Left colon (tissue), 2 donors: Measurements from ENCODE around the gene REP15. TPM values are rescaled to one million over a fixed set of nuclear protein-coding genes. Genes with fewer than 3 reads are reported as not detected.
A peak's percentile ranks its signal among the peaks of the same experiment; 100 is the strongest.
"Not testable (repeated sequence)": the region's sequence is repeated elsewhere in the genome, so short reads cannot be mapped to it uniquely, and the experiment has no call there.

Experiments
- ATAC-seq: fragments of 200-7000 bp; cut with Tn5 transposase; one replicate; pipeline ENCODE4 v1.9.1; 2020; ENCODE audit warnings: mild to moderate bottlenecking, moderate library complexity
- DNase-seq, 2 donors: peaks; one replicate each; pipeline ENCODE4 v3.0.0-alpha.2; 2020
- intact Hi-C, 2 donors: fragments of 100-400 bp; cut with DNase I in 1 of 2; cut with micrococcal nuclease in 1 of 2; formaldehyde crosslinking; loops; one replicate each; pipeline versions ENCODE4 v1.11.2 to v1.14.0; 2022; cut with DNase I, micrococcal nuclease
- long read RNA-seq: library from polyadenylated mRNA; unstranded; transcript quantifications from one replicate; pipeline ENCODE4 v2.0.0, GENCODE V29; 2021
- total RNA-seq, 2 donors: library from RNA; stranded (reverse); fragmentation: NEBNext Ultra II Directional; extraction: Animal tissue kit (Norgen Biotek cat#: 25700); gene quantifications; one replicate each; pipeline ENCODE4 v1.2.1, GENCODE V29; 2021
- donor health status: DM: no; HTN: no; CAD: no.
- donor health status: DM: yes; HTN: yes; CAD: no.

The REP15 gene, protein sequence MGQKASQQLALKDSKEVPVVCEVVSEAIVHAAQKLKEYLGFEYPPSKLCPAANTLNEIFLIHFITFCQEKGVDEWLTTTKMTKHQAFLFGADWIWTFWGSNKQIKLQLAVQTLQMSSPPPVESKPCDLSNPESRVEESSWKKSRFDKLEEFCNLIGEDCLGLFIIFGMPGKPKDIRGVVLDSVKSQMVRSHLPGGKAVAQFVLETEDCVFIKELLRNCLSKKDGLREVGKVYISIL
- 10 to 100 TPM; 53.9 to 59.1 TPM for total RNA-seq
- long read RNA-seq, transcript REP15-201 (1 exons, 1,078 nt): major isoform, 18 of 18 reads
- long read RNA-seq, partial matches to known transcripts: 0 of 18 reads
- long read RNA-seq, other reads (novel, unspliced or antisense): 0 of 18 reads

DNA sequence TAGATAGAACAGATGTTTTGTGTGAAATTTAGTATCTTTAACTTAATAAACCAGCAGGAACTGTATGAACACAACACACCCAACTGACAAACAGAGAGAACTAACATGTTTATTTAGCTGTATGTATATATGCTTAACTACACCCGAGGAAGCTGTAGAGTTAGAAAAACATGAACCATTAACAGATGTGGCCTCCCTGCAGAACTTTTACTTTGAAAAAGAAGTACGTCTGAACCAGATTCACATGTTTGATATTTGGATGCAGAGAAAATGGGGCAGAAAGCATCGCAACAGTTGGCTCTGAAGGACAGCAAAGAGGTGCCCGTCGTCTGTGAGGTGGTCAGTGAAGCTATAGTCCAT lies at the start of gene REP15:
Gene REP15, plus strand, starts transcription at position 155 of the 360 bp plus-strand sequence. Its CDS starts 116 bp downstream, at position 271.
- ATAC-seq: peak; percentile 91
- no peak for DNase-seq
- intact Hi-C loops: no loop called here

- no peak for ATAC-seq
- DNase-seq: no peak
- intact Hi-C loops: loop anchor here in 1 of 2 donors (5.0 kb wide), 1 partner anchor 213 kb away; no protein-coding TSS in a partner anchor
Observed at GRCh38 chr12:27650011-27650410, 46.2 kb upstream of the REP15 start.

GRCh38 chr12:27651201-27651600 lies 45.0 kb upstream of the REP15 start:
- DNase-seq: no peak
- intact Hi-C loops: loop anchor here in 1 of 2 donors (5.0 kb wide), 1 partner anchor 214 kb away; no protein-coding TSS in a partner anchor
- no peak for ATAC-seq

GRCh38 chr12:27652174-27652763 lies 44.0 kb upstream of the REP15 start:
- peak; percentile 75 for ATAC-seq
- peak in 1 of 2 donors; percentile 9 for DNase-seq
- intact Hi-C loops: loop anchor here in 1 of 2 donors (5.0 kb wide), 1 partner anchor 215 kb away; no protein-coding TSS in a partner anchor

GRCh38 chr12:27653661-27654060 lies 42.6 kb upstream of the REP15 start:
- DNase-seq (no peak), ATAC-seq (no peak)
- intact Hi-C loops: loop anchor here in 1 of 2 donors (5.0 kb wide), 1 partner anchor 216 kb away; no protein-coding TSS in a partner anchor

DNA sequence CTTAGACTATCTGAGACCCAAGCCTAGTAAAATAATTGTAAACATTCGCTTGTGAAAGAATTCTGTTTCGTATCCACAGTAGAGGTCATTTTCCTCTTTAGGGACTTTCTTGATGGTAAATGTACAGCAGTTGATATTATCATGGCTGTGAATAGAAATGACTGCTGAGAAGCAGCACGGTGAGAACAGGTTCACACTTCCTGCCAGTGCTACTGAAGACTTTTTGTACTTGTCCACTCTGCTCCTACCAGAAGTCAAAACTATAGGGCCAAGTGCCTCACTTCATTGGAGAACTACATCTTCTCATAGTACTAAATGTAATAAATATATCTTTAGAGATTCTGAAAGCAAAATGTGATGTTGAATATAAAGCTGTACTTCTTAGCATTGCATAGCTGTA lies 40.8 kb upstream of the REP15 start:
- intact Hi-C loops, ATAC-seq, DNase-seq: not testable (repeated sequence)

DNA sequence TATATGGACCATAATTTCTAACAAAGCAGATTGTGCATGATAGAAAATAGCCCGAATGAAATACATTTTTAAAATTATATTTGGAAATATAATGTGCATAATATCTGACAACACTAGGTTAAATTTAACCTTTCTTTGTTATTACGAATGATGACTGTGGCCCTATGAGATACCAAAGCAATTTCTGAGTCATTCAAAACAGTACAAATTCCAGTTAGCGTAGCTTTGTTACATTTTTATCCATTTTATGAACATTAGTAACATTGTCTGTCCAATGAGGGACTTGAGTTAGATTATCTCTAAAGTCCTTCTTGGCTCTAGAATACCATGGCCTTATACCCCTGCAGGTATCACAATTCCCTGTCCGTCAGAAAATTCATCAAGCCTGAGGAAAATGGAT lies 39.0 kb upstream of the REP15 start:
- ATAC-seq: no peak
- intact Hi-C loops: no loop called here
- DNase-seq: no peak

DNA sequence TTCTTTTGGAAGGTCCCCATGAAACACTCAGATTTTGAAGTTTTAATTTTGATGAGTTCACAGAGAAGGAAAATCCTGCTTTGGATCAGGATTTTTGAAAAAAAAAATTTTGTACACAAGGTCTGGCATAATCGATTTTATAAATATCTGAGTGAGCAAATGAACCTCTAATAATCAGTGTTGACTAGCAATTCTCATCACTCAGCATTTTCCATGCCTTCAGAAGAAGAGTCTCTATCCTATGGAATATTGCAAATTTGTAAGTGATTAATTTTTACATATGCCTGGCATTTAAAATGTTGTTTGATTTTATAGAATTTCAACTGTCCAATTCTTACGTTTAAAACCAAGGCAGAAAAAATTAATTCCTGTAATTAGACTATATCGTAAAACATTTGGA lies 30.5 kb upstream of the REP15 start:
- intact Hi-C loops: no loop called here
- DNase-seq (no peak), ATAC-seq (no peak)

DNA sequence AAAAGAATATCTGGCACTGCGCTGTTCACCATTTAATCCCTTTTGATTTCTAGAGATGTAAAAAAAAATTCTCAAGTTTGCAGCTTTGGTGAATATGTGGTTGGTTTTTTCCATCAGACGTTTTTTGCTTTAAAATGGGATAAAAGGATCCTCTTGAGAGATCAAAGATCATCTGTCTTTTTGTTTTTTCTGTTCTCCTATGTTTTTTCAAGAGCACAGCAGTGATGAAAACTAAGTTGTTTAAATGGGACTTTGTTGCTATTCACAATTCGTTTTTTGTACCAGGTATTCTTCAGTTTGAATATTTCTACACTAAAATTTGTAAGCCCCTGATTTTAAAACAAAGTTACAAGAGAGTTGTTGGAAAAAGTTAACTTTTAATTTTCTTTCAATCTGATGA lies 29.7 kb upstream of the REP15 start:
- intact Hi-C loops: no loop called here
- DNase-seq: no peak
- ATAC-seq: no peak

DNA sequence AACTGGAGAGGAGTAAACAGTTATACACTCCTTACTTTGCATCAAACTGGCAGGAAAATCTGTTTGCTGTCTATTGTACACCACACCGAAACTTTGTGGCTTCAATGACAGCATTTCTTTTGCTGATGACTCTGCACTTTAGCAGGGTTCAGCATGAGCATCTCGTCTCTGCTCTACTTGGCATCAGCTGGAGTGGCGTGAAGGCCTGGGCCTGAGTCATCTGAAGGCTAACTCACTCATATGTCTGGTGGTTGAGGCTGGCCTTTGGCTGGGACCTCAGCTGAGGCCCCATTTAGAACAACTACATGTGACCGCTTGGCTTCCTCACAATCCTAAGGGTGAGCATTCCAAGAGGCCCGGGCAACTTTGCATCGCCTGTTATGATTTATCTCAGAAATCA lies 28.7 kb upstream of the REP15 start:
- DNase-seq (no peak), ATAC-seq (no peak)
- intact Hi-C loops: no loop called here

GRCh38 chr12:27672051-27672450 lies 24.2 kb upstream of the REP15 start:
- no peak for DNase-seq
- ATAC-seq: no peak
- intact Hi-C loops: no loop called here

- DNase-seq (no peak), ATAC-seq (no peak)
- intact Hi-C loops: no loop called here
Observed at GRCh38 chr12:27672643-27673042, 23.6 kb upstream of the REP15 start.

- intact Hi-C loops: no loop called here
- DNase-seq: no peak
- ATAC-seq: no peak
Observed at GRCh38 chr12:27673101-27673718, 23.0 kb upstream of the REP15 start.

GRCh38 chr12:27674989-27675388 lies 21.3 kb upstream of the REP15 start:
- DNase-seq: no peak
- intact Hi-C loops: no loop called here
- ATAC-seq: no peak

- intact Hi-C loops: no loop called here
- DNase-seq (peak in 1 of 2 donors; percentile 33), ATAC-seq (peak; percentile 86)
Observed at GRCh38 chr12:27680619-27681018, 15.6 kb upstream of the REP15 start.

- DNase-seq: no peak
- intact Hi-C loops: no loop called here
- ATAC-seq: no peak
Observed at GRCh38 chr12:27682534-27682933, 13.7 kb upstream of the REP15 start.

GRCh38 chr12:27685274-27685673 lies 11.0 kb upstream of the REP15 start:
- ATAC-seq (peak; percentile 45), DNase-seq (no peak)
- intact Hi-C loops: no loop called here

- intact Hi-C loops: no loop called here
- DNase-seq (no peak), ATAC-seq (peak; percentile 69)
Observed at GRCh38 chr12:27686147-27686546, 10.1 kb upstream of the REP15 start.

- peak; percentile 73 for ATAC-seq
- no peak for DNase-seq
- intact Hi-C loops: no loop called here
Observed at GRCh38 chr12:27688671-27689070, 7.6 kb upstream of the REP15 start.
